ENCODE results near the gene RABGAP1L. TPM values are rescaled to one million over a fixed set of nuclear protein-coding genes. Genes with fewer than 3 reads are reported as not detected.

The RABGAP1L gene
- total RNA-seq, 1 experiment from 2014 or later: 29.3 TPM

DNA sequence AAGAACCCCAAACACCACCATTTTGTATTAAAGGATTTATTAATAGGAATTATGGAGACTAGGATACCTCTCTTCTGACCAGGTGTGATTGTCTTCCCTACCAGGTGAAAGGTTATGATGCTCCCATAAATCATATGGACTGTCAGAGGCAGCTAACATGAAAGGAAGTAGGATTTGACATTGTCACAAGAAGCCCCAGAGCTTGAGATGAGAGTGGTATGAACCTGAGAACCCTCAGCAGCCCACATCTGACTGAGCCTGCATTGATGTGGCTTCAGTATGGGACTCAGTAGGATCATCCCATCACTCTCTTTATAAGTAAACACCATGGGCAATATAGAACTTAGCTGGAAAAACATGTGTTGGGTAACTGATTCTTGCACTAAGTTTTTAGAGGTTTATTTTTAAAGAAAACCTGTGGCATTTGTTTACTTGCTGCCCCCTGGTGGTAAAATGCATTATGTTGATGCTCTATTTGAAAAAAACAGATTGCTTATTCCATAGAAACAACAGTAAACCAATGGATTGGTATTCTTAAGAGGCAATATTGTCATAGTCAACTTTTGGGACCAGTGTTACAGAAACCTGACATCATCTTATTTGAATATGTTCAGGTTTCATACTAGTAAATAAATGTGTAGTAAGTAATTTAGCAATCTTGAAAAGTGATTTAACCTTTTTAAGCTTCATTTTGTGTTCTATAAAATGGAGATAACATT is 823.8 kb downstream of the RABGAP1L start:
- Histone ChIP-seq H3K9me3 (ENCODE audit: control insufficient read depth in 1 of 2, insufficient read depth in 1 of 2, low read depth in 1 of 2, low read length in 2 of 2) (peaks cover 0 to 5% of the 10 kb centered on the region in 2 experiments; a peak in 1 of 4 replicates), H3K27ac (ENCODE audit: low read depth, low read length) (no peak overlapping the region), H3K27me3 (ENCODE audit: insufficient read depth, low read length) (no peaks in the 10 kb centered on the region), H3K36me3 (ENCODE audit: control insufficient read depth in 1 of 2, insufficient read depth in 2 of 2, low read length in 2 of 2) (no peaks in the 10 kb centered on the region), H3K9ac (ENCODE audit: low read length) (no peak overlapping the region), H3K4me2 (ENCODE audit: low read length) (no peak overlapping the region), H3K79me2 (ENCODE audit: insufficient read depth, low read length) (no peaks in the 10 kb centered on the region), H3K4me1 (ENCODE audit: control insufficient read depth in 1 of 2, insufficient read depth in 2 of 2, low read length in 2 of 2) (no peaks in the 10 kb centered on the region), H3K9me2 (ENCODE audit: insufficient read depth) (no peaks in the 10 kb centered on the region), H4K20me1 (ENCODE audit: insufficient read depth) (no peaks in the 10 kb centered on the region), H2AFZ (ENCODE audit: low read depth, low read length, poor library complexity, severe bottlenecking) (no peak overlapping the region), H3K4me3 (replicated peaks in 1 of 2; ENCODE audit: low read depth in 1 of 2, low read length in 2 of 2) (no peak overlapping the region)
- no TSS peak for BruUV-seq (replicated peaks)
- peak; percentile 36 for DNase-seq (ENCODE audit: low read depth, low spot score)
- ChIA-PET RAD21 (ENCODE audit: low non-redundant PET in 1 of 2, low total read pairs in 2 of 2, uncharacterized antibody in 2 of 2, unreplicated experiment in 2 of 2) (interaction anchor here in 1 of 2 experiments (0.5 kb wide), 1 partner anchor 212 kb away, joined by 4 read pairs; no protein-coding TSS in a partner anchor), CTCF (interaction anchor here (0.7 to 0.9 kb wide), 2 partner anchors 13 to 721 kb away, joined by 3 to 4 read pairs; no protein-coding TSS in a partner anchor), POLR2A (no interaction called here)
- intact Hi-C loops (cut with micrococcal nuclease): loop anchor here (1.0 kb wide), 1 partner anchor 213 kb away; no protein-coding TSS in a partner anchor
- peak; percentile 65 for TF ChIP-seq RAD21 (IDR thresholded peaks at IDR 0.05; ENCODE audit: low read depth)
- no peak for TF ChIP-seq CEBPB (IDR thresholded peaks at IDR 0.05; ENCODE audit: low read depth)
- no peak for TF ChIP-seq FOSL1 (IDR thresholded peaks at IDR 0.05; ENCODE audit: low read depth)
- no peak for TF ChIP-seq POLR2AphosphoS5 (IDR thresholded peaks at IDR 0.05; ENCODE audit: low read depth, low read length)
- TF ChIP-seq, protein P1, sequence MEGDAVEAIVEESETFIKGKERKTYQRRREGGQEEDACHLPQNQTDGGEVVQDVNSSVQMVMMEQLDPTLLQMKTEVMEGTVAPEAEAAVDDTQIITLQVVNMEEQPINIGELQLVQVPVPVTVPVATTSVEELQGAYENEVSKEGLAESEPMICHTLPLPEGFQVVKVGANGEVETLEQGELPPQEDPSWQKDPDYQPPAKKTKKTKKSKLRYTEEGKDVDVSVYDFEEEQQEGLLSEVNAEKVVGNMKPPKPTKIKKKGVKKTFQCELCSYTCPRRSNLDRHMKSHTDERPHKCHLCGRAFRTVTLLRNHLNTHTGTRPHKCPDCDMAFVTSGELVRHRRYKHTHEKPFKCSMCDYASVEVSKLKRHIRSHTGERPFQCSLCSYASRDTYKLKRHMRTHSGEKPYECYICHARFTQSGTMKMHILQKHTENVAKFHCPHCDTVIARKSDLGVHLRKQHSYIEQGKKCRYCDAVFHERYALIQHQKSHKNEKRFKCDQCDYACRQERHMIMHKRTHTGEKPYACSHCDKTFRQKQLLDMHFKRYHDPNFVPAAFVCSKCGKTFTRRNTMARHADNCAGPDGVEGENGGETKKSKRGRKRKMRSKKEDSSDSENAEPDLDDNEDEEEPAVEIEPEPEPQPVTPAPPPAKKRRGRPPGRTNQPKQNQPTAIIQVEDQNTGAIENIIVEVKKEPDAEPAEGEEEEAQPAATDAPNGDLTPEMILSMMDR (IDR thresholded peaks at IDR 0.05 in 2 of 3, conservative IDR thresholded peaks at IDR 0.05 in 1 of 3; ENCODE audit: borderline replicate concordance in 1 of 3, insufficient read depth in 1 of 3, low read depth in 2 of 3, low read length in 2 of 3): peak; percentile 49 to 79 (median 59); a peak in 5 of 6 replicates
- TF ChIP-seq CBX3 (IDR thresholded peaks at IDR 0.05; ENCODE audit: low read depth): no peak
- ATAC-seq: no peak

All from HCT116 (cell line).